Measurements from ENCODE around the gene DCLK2.

DNA sequence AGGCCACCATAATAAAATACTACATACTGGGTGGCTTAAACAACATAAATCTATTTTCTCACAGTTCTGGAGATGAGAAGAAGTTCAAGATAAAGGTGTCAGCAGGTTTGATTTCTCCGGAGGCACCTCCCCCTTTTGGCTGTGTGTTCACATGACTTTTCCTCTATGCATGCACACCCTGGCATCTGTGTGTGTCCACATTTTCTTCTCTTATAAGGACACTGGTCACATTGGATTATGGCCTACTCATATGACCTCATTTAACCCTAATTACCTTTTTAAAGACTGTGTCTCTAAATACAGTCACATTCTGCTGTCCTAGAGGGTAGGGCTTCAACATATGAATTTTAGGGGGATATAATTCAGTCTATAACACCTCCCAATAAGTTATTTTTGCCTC is 79.8 kb downstream of the DCLK2 start:
- TF ChIP-seq YY1 (IDR thresholded peaks at IDR 0.05; ENCODE audit: extremely low read depth, insufficient replicate concordance, low read depth, low read length), result no peak
- TF ChIP-seq EZH2 (IDR thresholded peaks at IDR 0.05), result no peak

Measured in HCT116 (cell line).